ENCODE results near the gene LGR6.

LGR6 gene

GRCh38 chr1:202355944-202356553, 162.4 kb downstream of the LGR6 start:
- no peak for ATAC-seq
- TF ChIP-seq ZFP3 (CRISPR knock-in tag; IDR thresholded peaks at IDR 0.05): no peak
- no peak for TF ChIP-seq POU6F1 (CRISPR knock-in tag; IDR thresholded peaks at IDR 0.05; ENCODE audit: borderline replicate concordance, low read depth)
- no peak for TF ChIP-seq RARB (CRISPR knock-in tag; IDR thresholded peaks at IDR 0.05)
- no peak for TF ChIP-seq OSR1 (CRISPR knock-in tag; IDR thresholded peaks at IDR 0.05)
- no peak for TF ChIP-seq CSRNP3 (CRISPR knock-in tag; IDR thresholded peaks at IDR 0.05)
- no peak for TF ChIP-seq PPARA (CRISPR knock-in tag; IDR thresholded peaks at IDR 0.05; ENCODE audit: borderline replicate concordance)
- TF ChIP-seq SNAI2 (CRISPR knock-in tag; IDR thresholded peaks at IDR 0.05): no peak
- no peak for TF ChIP-seq ZFP30 (CRISPR knock-in tag; IDR thresholded peaks at IDR 0.05)
- TF ChIP-seq TOX (CRISPR knock-in tag; IDR thresholded peaks at IDR 0.05; ENCODE audit: borderline replicate concordance): no peak
- TF ChIP-seq BACH2 (CRISPR knock-in tag; IDR thresholded peaks at IDR 0.05; ENCODE audit: borderline replicate concordance): no peak
- TF ChIP-seq ZNF70 (CRISPR knock-in tag; IDR thresholded peaks at IDR 0.05): no peak
- no peak for TF ChIP-seq ISL1 (CRISPR knock-in tag; IDR thresholded peaks at IDR 0.05)
- no peak for TF ChIP-seq CSDC2 (CRISPR knock-in tag; IDR thresholded peaks at IDR 0.05)
- no peak for TF ChIP-seq ESRRG (CRISPR knock-in tag; IDR thresholded peaks at IDR 0.05)
- no peak for TF ChIP-seq ARNTL (CRISPR knock-in tag; IDR thresholded peaks at IDR 0.05; ENCODE audit: borderline replicate concordance, low read depth)
- TF ChIP-seq GLIS3 (CRISPR knock-in tag; IDR thresholded peaks at IDR 0.05): no peak
- no peak for TF ChIP-seq ZC3H10 (CRISPR knock-in tag; IDR thresholded peaks at IDR 0.05)
- no peak for TF ChIP-seq ZNF565 (CRISPR knock-in tag; conservative IDR thresholded peaks at IDR 0.05; ENCODE audit: low read depth)
- TF ChIP-seq, protein P1, sequence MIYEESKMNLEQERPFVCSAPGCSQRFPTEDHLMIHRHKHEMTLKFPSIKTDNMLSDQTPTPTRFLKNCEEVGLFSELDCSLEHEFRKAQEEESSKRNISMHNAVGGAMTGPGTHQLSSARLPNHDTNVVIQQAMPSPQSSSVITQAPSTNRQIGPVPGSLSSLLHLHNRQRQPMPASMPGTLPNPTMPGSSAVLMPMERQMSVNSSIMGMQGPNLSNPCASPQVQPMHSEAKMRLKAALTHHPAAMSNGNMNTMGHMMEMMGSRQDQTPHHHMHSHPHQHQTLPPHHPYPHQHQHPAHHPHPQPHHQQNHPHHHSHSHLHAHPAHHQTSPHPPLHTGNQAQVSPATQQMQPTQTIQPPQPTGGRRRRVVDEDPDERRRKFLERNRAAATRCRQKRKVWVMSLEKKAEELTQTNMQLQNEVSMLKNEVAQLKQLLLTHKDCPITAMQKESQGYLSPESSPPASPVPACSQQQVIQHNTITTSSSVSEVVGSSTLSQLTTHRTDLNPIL (CRISPR knock-in tag; IDR thresholded peaks at IDR 0.05; ENCODE audit: low read depth): no peak
- no peak for TF ChIP-seq PATZ1 (CRISPR knock-in tag; IDR thresholded peaks at IDR 0.05; ENCODE audit: borderline replicate concordance)

DNA sequence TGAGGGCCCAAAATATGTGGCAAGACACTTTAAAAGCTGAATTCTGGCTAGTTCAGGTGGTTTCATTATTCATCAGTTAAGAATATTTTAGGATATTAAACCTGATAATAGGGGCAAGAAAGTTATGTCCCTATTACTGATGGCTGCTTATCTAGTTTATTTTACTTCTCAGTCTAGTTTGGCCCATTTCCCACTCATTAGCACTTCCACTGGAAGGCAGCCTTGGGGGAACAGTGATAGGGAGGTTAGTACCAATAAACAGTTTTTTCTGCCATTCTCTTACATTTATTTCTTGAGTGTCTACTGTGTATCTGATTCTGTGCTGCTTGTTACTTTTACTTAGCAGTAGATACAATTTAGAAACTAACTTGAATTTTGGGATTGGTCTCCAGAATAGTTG, 163.9 kb downstream of the LGR6 start:
- TF ChIP-seq ARNTL (CRISPR knock-in tag; IDR thresholded peaks at IDR 0.05; ENCODE audit: borderline replicate concordance, low read depth) (no peak), ZNF8 (CRISPR knock-in tag; IDR thresholded peaks at IDR 0.05) (no peak), TOX (CRISPR knock-in tag; IDR thresholded peaks at IDR 0.05; ENCODE audit: borderline replicate concordance) (no peak), BACH2 (CRISPR knock-in tag; IDR thresholded peaks at IDR 0.05; ENCODE audit: borderline replicate concordance) (no peak), OSR1 (CRISPR knock-in tag; IDR thresholded peaks at IDR 0.05) (no peak)
- no peak for ATAC-seq

GRCh38 chr1:202361224-202361623, 167.6 kb downstream of the LGR6 start:
- no peak for TF ChIP-seq POU6F1 (CRISPR knock-in tag; IDR thresholded peaks at IDR 0.05; ENCODE audit: borderline replicate concordance, low read depth)
- no peak for ATAC-seq

- ATAC-seq: no peak
- no peak for TF ChIP-seq ZC3H10 (CRISPR knock-in tag; IDR thresholded peaks at IDR 0.05)
- no peak for TF ChIP-seq PATZ1 (CRISPR knock-in tag; IDR thresholded peaks at IDR 0.05; ENCODE audit: borderline replicate concordance)
- TF ChIP-seq ZFP30 (CRISPR knock-in tag; IDR thresholded peaks at IDR 0.05): no peak
- TF ChIP-seq ESRRG (CRISPR knock-in tag; IDR thresholded peaks at IDR 0.05): no peak
- TF ChIP-seq PPARA (CRISPR knock-in tag; IDR thresholded peaks at IDR 0.05; ENCODE audit: borderline replicate concordance): no peak
- no peak for TF ChIP-seq ISL1 (CRISPR knock-in tag; IDR thresholded peaks at IDR 0.05)
- TF ChIP-seq, protein P2, sequence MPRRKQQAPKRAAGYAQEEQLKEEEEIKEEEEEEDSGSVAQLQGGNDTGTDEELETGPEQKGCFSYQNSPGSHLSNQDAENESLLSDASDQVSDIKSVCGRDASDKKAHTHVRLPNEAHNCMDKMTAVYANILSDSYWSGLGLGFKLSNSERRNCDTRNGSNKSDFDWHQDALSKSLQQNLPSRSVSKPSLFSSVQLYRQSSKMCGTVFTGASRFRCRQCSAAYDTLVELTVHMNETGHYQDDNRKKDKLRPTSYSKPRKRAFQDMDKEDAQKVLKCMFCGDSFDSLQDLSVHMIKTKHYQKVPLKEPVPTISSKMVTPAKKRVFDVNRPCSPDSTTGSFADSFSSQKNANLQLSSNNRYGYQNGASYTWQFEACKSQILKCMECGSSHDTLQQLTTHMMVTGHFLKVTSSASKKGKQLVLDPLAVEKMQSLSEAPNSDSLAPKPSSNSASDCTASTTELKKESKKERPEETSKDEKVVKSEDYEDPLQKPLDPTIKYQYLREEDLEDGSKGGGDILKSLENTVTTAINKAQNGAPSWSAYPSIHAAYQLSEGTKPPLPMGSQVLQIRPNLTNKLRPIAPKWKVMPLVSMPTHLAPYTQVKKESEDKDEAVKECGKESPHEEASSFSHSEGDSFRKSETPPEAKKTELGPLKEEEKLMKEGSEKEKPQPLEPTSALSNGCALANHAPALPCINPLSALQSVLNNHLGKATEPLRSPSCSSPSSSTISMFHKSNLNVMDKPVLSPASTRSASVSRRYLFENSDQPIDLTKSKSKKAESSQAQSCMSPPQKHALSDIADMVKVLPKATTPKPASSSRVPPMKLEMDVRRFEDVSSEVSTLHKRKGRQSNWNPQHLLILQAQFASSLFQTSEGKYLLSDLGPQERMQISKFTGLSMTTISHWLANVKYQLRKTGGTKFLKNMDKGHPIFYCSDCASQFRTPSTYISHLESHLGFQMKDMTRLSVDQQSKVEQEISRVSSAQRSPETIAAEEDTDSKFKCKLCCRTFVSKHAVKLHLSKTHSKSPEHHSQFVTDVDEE (CRISPR knock-in tag; IDR thresholded peaks at IDR 0.05): no peak
- no peak for TF ChIP-seq OSR1 (CRISPR knock-in tag; IDR thresholded peaks at IDR 0.05)
- no peak for TF ChIP-seq ZFP3 (CRISPR knock-in tag; IDR thresholded peaks at IDR 0.05)
- TF ChIP-seq BACH2 (CRISPR knock-in tag; IDR thresholded peaks at IDR 0.05; ENCODE audit: borderline replicate concordance): no peak
- TF ChIP-seq TCF4 (CRISPR knock-in tag; IDR thresholded peaks at IDR 0.05; ENCODE audit: borderline replicate concordance): no peak
- no peak for TF ChIP-seq RARB (CRISPR knock-in tag; IDR thresholded peaks at IDR 0.05)
Observed at GRCh38 chr1:202361701-202362100, 168.1 kb downstream of the LGR6 start.
